HepG2 (cell line): Measurements from ENCODE around the gene CCDC142. TPM values are rescaled to one million over a fixed set of nuclear protein-coding genes. Genes with fewer than 3 reads are reported as not detected.
A peak's percentile ranks its signal among the peaks of the same experiment; 100 is the strongest.

Source experiments
- CBFB ChIP-seq: sonication (generic); formaldehyde crosslinking; IDR thresholded peaks from 2 replicates; pipeline ENCODE4 v1.4.0; 2020; ENCODE audit warnings: missing genetic modification reagents
- ETS1 ChIP-seq: sonication (generic); formaldehyde crosslinking; IDR thresholded peaks from 2 replicates; pipeline ENCODE4 v1.4.0; 2020; ENCODE audit warnings: missing genetic modification reagents
- FOXC1 ChIP-seq: sonication (generic); formaldehyde crosslinking; IDR thresholded peaks from 2 replicates; pipeline ENCODE4 v1.8.0; 2022; ENCODE audit warnings: mild to moderate bottlenecking, missing genetic modification reagents, borderline replicate concordance
- GATAD1 ChIP-seq: IDR thresholded peaks from 2 replicates; pipeline ENCODE4 v1.6.1; 2016; ENCODE audit warnings: missing genetic modification reagents, missing compliant biosample characterization
- GFI1 ChIP-seq: sonication (generic); formaldehyde crosslinking; IDR thresholded peaks from 2 replicates; pipeline ENCODE4 v1.5.0; 2020; ENCODE audit warnings: missing genetic modification reagents, mild to moderate bottlenecking, borderline replicate concordance
- IKZF1 ChIP-seq: fragments of 450-650 bp; IDR thresholded peaks from 2 replicates; pipeline ENCODE4 v1.7.1; 2016
- JARID2 ChIP-seq: sonication (generic); formaldehyde crosslinking; IDR thresholded peaks from 2 replicates; pipeline ENCODE4 v1.8.1; 2023; ENCODE audit warnings: missing genetic modification reagents, inconsistent platforms; ENCODE audit not compliant: insufficient replicate concordance
- MTA1 ChIP-seq: sonication (generic); formaldehyde crosslinking; IDR thresholded peaks from 2 replicates; pipeline ENCODE4 v1.4.0; 2020; ENCODE audit warnings: missing genetic modification reagents, mild to moderate bottlenecking, borderline replicate concordance
- NFIB ChIP-seq: sonication (generic); formaldehyde crosslinking; IDR thresholded peaks from 2 replicates; pipeline ENCODE4 v1.9.0; 2021; ENCODE audit warnings: missing genetic modification reagents, mild to moderate bottlenecking, borderline replicate concordance
- ONECUT2 ChIP-seq: sonication (generic); formaldehyde crosslinking; IDR thresholded peaks from 2 replicates; pipeline ENCODE4 v1.4.0; 2020; ENCODE audit warnings: missing genetic modification reagents
- PHF20 ChIP-seq: sonication (generic); formaldehyde crosslinking; IDR thresholded peaks from 2 replicates; pipeline ENCODE4 v1.5.0; 2020; ENCODE audit warnings: mild to moderate bottlenecking, missing genetic modification reagents
- RARG ChIP-seq: sonication (generic); formaldehyde crosslinking; IDR thresholded peaks from 2 replicates; pipeline ENCODE4 v1.4.0; 2020; ENCODE audit warnings: low read depth, mild to moderate bottlenecking, missing genetic modification reagents
- RBFOX2 ChIP-seq: fragments of 200-400 bp; formaldehyde crosslinking; IDR thresholded peaks from 2 replicates; pipeline ENCODE4 v1.6.1; 2017; ENCODE audit warnings: low read depth, mild to moderate bottlenecking, low read length
- SNAI1 ChIP-seq: sonication (generic); formaldehyde crosslinking; IDR thresholded peaks from 2 replicates; pipeline ENCODE4 v1.5.0; 2020; ENCODE audit warnings: mild to moderate bottlenecking, missing genetic modification reagents, borderline replicate concordance
- SP2 ChIP-seq: sonication (generic); formaldehyde crosslinking; IDR thresholded peaks from 2 replicates; pipeline ENCODE4 v1.5.1; 2020; ENCODE audit warnings: mild to moderate bottlenecking, missing genetic modification reagents
- STAT5B ChIP-seq: sonication (generic); formaldehyde crosslinking; IDR thresholded peaks from 2 replicates; pipeline ENCODE4 v1.4.0; 2020; ENCODE audit warnings: missing genetic modification reagents
- ZMYM3 ChIP-seq: sonication (generic); formaldehyde crosslinking; IDR thresholded peaks from 2 replicates; pipeline ENCODE4 v1.5.1; 2020; ENCODE audit warnings: mild to moderate bottlenecking, missing genetic modification reagents
- ZNF335 ChIP-seq: sonication (generic); formaldehyde crosslinking; IDR thresholded peaks from 2 replicates; pipeline ENCODE4 v1.4.0; 2020; ENCODE audit warnings: missing genetic modification reagents
- ZNF616 ChIP-seq: sonication (generic); formaldehyde crosslinking; IDR thresholded peaks from 2 replicates; pipeline ENCODE4 v1.5.0; 2020; ENCODE audit warnings: low read depth, mild to moderate bottlenecking, missing genetic modification reagents
- ZNF775 ChIP-seq: sonication (generic); formaldehyde crosslinking; IDR thresholded peaks from 2 replicates; pipeline ENCODE4 v1.4.0; 2020; ENCODE audit warnings: missing genetic modification reagents, mild to moderate bottlenecking, moderate library complexity, borderline replicate concordance
- ZNF776 ChIP-seq: sonication (generic); formaldehyde crosslinking; IDR thresholded peaks from 2 replicates; pipeline ENCODE4 v1.4.0; 2020; ENCODE audit warnings: mild to moderate bottlenecking, missing genetic modification reagents
- polyA plus RNA-seq, 8 experiments: library from polyadenylated mRNA; depleted of rRNA in 3 of 8; stranded (reverse) in 7 of 8; unstranded in 1 of 8; fragments of >200 nt; fragmentation: Illumina TruSeq in 4 of 8; extraction: Trizol in 4 of 8; gene quantifications; 2 replicates each; pipeline versions ENCODE4 v1.2.1 to v1.2.3, GENCODE V29; 2011 to 2016; ENCODE audit warnings: low read depth in 4 of 8, missing spikeins in 1 of 8, mixed read lengths in 1 of 8; ENCODE audit not compliant: insufficient read depth in 1 of 8
- total RNA-seq, 5 experiments: library from RNA; depleted of rRNA; stranded (reverse); fragments of >200 nt; fragmentation: Illumina TruSeq; extraction: Trizol; gene quantifications; 2 replicates each; pipeline ENCODE4 v1.2.3, GENCODE V29; 2016; ENCODE audit warnings: low read depth in 1 of 5
- TF ChIP-seq, protein P1 (sequence below): fragments of 450-650 bp; IDR thresholded peaks from 2 replicates; pipeline ENCODE4 v1.6.1; 2017; ENCODE audit warnings: mild to moderate bottlenecking
- TF ChIP-seq, protein P2 (sequence below): sonication (generic); formaldehyde crosslinking; IDR thresholded peaks from 2 replicates; pipeline ENCODE4 v1.4.0; 2020; ENCODE audit warnings: missing genetic modification reagents
- TF ChIP-seq, protein P3 (sequence below): sonication (generic); formaldehyde crosslinking; IDR thresholded peaks from 2 replicates; pipeline ENCODE4 v1.8.1; 2023; ENCODE audit warnings: mild to moderate bottlenecking, missing genetic modification reagents

CCDC142 gene
- total and polyA plus RNA-seq, 2 of the 13 experiments (the other 11 are each of a cell fraction or from before 2014, with no cell fraction given) = 14.7 to 30.4 TPM

DNA sequence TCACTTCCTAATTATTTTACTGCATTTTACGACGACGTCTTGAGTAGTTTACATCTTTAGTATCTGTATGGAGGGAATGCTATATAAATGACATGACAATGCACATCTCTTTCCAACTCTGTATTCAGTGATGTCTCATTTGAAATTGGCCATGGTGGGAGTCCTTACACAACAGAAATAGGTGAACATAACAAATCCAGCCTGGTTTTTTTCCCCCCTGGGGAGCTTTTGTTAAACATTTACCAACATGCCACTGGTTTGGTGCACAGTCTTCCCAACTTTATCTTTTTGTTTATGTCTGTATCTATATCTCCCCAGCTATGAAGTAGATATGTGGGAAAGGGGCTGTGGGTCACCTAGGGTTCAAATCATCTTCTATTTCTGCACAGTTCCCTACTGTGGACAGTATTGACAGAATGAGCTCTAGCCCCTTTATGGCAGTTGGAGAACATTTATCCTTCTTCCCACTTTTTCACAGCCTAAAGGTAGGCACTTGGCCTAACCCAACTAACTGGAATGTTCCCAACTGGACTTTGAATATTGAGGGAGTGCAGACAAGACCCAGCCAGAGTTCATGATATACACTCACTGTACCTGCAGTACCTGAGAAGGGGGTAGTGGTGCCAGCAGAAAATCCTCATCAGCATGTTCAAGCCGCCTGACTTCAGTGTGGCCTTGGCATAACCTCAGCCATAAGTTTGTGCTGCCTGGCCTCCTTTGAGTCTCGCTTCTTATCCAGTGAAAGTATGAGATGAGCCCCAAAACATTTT is 35.4 kb downstream of the CCDC142 start (continued):
- TF ChIP-seq ZNF335 (0 out of 2 replicates have a peak, but pooled peaks have one; percentile 44), JARID2 (CRISPR knock-in tag) (no peak), ZNF616 (no peak), CBFB (CRISPR knock-in tag) (no peak), RARG (CRISPR knock-in tag) (no peak), PHF20 (CRISPR knock-in tag) (no peak), NFIB (CRISPR knock-in tag) (no peak), FOXC1 (CRISPR knock-in tag) (peak; percentile 68; the same call in 1 of the 2 replicates), ZNF776 (CRISPR knock-in tag) (no peak), SNAI1 (CRISPR knock-in tag) (no peak), RBFOX2 (no peak), ETS1 (CRISPR knock-in tag) (no peak), IKZF1 (no peak), GFI1 (peak; percentile 32; the same call in 1 of the 2 replicates), ZMYM3 (no peak), MTA1 (CRISPR knock-in tag) (no peak), ONECUT2 (CRISPR knock-in tag) (no peak), SP2 (peak; percentile 30; the same call in 1 of the 2 replicates), ZNF775 (CRISPR knock-in tag) (no peak), STAT5B (CRISPR knock-in tag) (no peak), GATAD1 (CRISPR knock-in tag) (peak; percentile 21; the same call in 1 of the 2 replicates)
- TF ChIP-seq, protein P1, sequence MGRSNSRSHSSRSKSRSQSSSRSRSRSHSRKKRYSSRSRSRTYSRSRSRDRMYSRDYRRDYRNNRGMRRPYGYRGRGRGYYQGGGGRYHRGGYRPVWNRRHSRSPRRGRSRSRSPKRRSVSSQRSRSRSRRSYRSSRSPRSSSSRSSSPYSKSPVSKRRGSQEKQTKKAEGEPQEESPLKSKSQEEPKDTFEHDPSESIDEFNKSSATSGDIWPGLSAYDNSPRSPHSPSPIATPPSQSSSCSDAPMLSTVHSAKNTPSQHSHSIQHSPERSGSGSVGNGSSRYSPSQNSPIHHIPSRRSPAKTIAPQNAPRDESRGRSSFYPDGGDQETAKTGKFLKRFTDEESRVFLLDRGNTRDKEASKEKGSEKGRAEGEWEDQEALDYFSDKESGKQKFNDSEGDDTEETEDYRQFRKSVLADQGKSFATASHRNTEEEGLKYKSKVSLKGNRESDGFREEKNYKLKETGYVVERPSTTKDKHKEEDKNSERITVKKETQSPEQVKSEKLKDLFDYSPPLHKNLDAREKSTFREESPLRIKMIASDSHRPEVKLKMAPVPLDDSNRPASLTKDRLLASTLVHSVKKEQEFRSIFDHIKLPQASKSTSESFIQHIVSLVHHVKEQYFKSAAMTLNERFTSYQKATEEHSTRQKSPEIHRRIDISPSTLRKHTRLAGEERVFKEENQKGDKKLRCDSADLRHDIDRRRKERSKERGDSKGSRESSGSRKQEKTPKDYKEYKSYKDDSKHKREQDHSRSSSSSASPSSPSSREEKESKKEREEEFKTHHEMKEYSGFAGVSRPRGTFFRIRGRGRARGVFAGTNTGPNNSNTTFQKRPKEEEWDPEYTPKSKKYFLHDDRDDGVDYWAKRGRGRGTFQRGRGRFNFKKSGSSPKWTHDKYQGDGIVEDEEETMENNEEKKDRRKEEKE = no peak
- TF ChIP-seq, protein P2, sequence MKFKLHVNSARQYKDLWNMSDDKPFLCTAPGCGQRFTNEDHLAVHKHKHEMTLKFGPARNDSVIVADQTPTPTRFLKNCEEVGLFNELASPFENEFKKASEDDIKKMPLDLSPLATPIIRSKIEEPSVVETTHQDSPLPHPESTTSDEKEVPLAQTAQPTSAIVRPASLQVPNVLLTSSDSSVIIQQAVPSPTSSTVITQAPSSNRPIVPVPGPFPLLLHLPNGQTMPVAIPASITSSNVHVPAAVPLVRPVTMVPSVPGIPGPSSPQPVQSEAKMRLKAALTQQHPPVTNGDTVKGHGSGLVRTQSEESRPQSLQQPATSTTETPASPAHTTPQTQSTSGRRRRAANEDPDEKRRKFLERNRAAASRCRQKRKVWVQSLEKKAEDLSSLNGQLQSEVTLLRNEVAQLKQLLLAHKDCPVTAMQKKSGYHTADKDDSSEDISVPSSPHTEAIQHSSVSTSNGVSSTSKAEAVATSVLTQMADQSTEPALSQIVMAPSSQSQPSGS (CRISPR knock-in tag) = 0 out of 2 replicates have a peak, but pooled peaks have one; percentile 61
- TF ChIP-seq, protein P3, sequence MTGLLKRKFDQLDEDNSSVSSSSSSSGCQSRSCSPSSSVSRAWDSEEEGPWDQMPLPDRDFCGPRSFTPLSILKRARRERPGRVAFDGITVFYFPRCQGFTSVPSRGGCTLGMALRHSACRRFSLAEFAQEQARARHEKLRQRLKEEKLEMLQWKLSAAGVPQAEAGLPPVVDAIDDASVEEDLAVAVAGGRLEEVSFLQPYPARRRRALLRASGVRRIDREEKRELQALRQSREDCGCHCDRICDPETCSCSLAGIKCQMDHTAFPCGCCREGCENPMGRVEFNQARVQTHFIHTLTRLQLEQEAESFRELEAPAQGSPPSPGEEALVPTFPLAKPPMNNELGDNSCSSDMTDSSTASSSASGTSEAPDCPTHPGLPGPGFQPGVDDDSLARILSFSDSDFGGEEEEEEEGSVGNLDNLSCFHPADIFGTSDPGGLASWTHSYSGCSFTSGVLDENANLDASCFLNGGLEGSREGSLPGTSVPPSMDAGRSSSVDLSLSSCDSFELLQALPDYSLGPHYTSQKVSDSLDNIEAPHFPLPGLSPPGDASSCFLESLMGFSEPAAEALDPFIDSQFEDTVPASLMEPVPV (CRISPR knock-in tag) = no peak
